Naive thymus-derived CD4-positive, alpha-beta T cell (primary cell): ENCODE measurements around the gene OR51F2. TPM values are rescaled to one million over a fixed set of nuclear protein-coding genes. Genes with fewer than 3 reads are reported as not detected.
"Not testable (repeated sequence)": the region's sequence is repeated elsewhere in the genome, so short reads cannot be mapped to it uniquely, and the experiment has no call there.

ENCODE experiments used
- ATAC-seq: fragments of 150-1000 bp; cut with Tn5 transposase; 2 replicates; pipeline ENCODE4 v1.10.0; 2021; ENCODE audit warnings: mild to moderate bottlenecking, moderate library complexity
- CTCF ChIA-PET: fragments of 350-600 bp; sonication (Branson Sonifier 250); formaldehyde crosslinking; loops from one replicate; lab custom pipeline; 2021; ENCODE audit warnings: antibody characterized with exemption; lab: Charles Lee
- POLR2A ChIA-PET: fragments of 350-600 bp; sonication (Branson Sonifier 250); formaldehyde crosslinking; loops from one replicate; lab custom pipeline; 2021; ENCODE audit warnings: antibody characterized with exemption, inconsistent platforms; lab: Charles Lee
- DNase-seq, 9 donors: peaks; one replicate each; pipeline versions ENCODE4 v3.0.0 to v3.0.0-alpha.2; 2020 to 2022; ENCODE audit warnings: mixed read lengths in 1 of 9
- H3K27ac ChIP-seq: one replicate; pipeline ENCODE4 v1.7.0; 2013; ENCODE audit warnings: mild to moderate bottlenecking, low read depth, low read length, moderate library complexity
- H3K27me3 ChIP-seq, 2 donors: one replicate each; pipeline ENCODE4 v1.7.0; 2013; ENCODE audit warnings: low read length in 2 of 2, mild to moderate bottlenecking in 2 of 2, moderate library complexity in 2 of 2; ENCODE audit not compliant: control insufficient read depth in 2 of 2, insufficient read depth in 2 of 2
- H3K36me3 ChIP-seq, 3 experiments: 1 replicate in 2 of 3; 2 replicates in 1 of 3; pipeline ENCODE4 v1.7.0; 2013; ENCODE audit warnings: low read length in 3 of 3, mild to moderate bottlenecking in 3 of 3, moderate library complexity in 1 of 3; ENCODE audit not compliant: insufficient read depth in 3 of 3, control insufficient read depth in 2 of 3
- H3K4me1 ChIP-seq, 2 donors: one replicate each; pipeline ENCODE4 v1.7.0; 2013; ENCODE audit warnings: low read length in 2 of 2, mild to moderate bottlenecking in 2 of 2, moderate library complexity in 1 of 2; ENCODE audit not compliant: control insufficient read depth in 2 of 2, insufficient read depth in 2 of 2
- H3K4me3 ChIP-seq: 2 replicates; pipeline ENCODE4 v1.7.0; 2013; ENCODE audit warnings: mild to moderate bottlenecking, low read length
- H3K9me3 ChIP-seq, 3 experiments: 1 replicate in 2 of 3; 2 replicates in 1 of 3; pipeline ENCODE4 v1.7.0; 2013; ENCODE audit warnings: low read length in 3 of 3; ENCODE audit not compliant: control insufficient read depth in 2 of 3
- H3K27ac Mint-ChIP-seq, 9 donors: one replicate each; pipeline ENCODE4 v1.8.0; 2020 to 2022; ENCODE audit warnings: mixed read lengths in 9 of 9, mild to moderate bottlenecking in 8 of 9, moderate library complexity in 5 of 9, inconsistent platforms in 2 of 9
- H3K27me3 Mint-ChIP-seq, 5 donors: one replicate each; pipeline ENCODE4 v1.8.0; 2021 to 2022; ENCODE audit warnings: mixed read lengths in 5 of 5, mild to moderate bottlenecking in 1 of 5
- H3K36me3 Mint-ChIP-seq, 5 donors: one replicate each; pipeline ENCODE4 v1.8.0; 2020 to 2022; ENCODE audit warnings: mixed read lengths in 5 of 5, mild to moderate bottlenecking in 3 of 5, inconsistent platforms in 1 of 5
- H3K4me1 Mint-ChIP-seq, 7 donors: one replicate each; pipeline ENCODE4 v1.8.0; 2020 to 2022; ENCODE audit warnings: mixed read lengths in 7 of 7, mild to moderate bottlenecking in 3 of 7, inconsistent platforms in 1 of 7
- H3K4me3 Mint-ChIP-seq, 10 donors: one replicate each; pipeline ENCODE4 v1.8.0; 2020 to 2022; ENCODE audit warnings: mild to moderate bottlenecking in 10 of 10, mixed read lengths in 10 of 10, moderate library complexity in 6 of 10, inconsistent platforms in 2 of 10
- H3K9me3 Mint-ChIP-seq, 11 donors: one replicate each; pipeline ENCODE4 v1.8.0; 2020 to 2022; ENCODE audit warnings: mixed read lengths in 11 of 11, mild to moderate bottlenecking in 4 of 11, inconsistent platforms in 1 of 11, moderate library complexity in 1 of 11
- intact Hi-C, 2 donors: fragments of 100-400 bp; cut with micrococcal nuclease; formaldehyde crosslinking; loops; one replicate each; pipeline ENCODE4 v1.15.1; 2023
- polyA plus RNA-seq, 2 donors: library from polyadenylated mRNA; unstranded; fragments of 300-500 nt; fragmentation: Illumina TruSeq; gene quantifications; one replicate each; pipeline ENCODE4 v1.2.3, GENCODE V29; 2021
- total RNA-seq, 6 experiments: library from RNA in 5 of 6; stranded (reverse) in 5 of 6; gene quantifications; 1 replicate in 5 of 6; 2 replicates in 1 of 6; pipeline ENCODE4 v1.2.3 and lab custom pipeline; 2021 to 2026

The OR51F2 gene
- total and polyA plus RNA-seq, 7 experiments from 2014 or later: not detected

GRCh38 chr11:4848908-4849532 is 27.9 kb downstream of the OR51F2 start, which contains the start of gene OR51S1:
TSS of gene OR51S1 (minus strand) at chr11:4849208. CDS start at chr11:4849208, 0 bp downstream.
- no peak within 1 kb of the TSS for H3K4me3 ChIP-seq
- Mint-ChIP-seq H3K4me1 (no peaks in the 10 kb centered on the region), H3K27me3 (peaks cover 0 to 17% (median 14%) of the 10 kb centered on the region in 5 donors), H3K36me3 (no peaks in the 10 kb centered on the region), H3K9me3 (peaks cover 0 to 5% (median 0%) of the 10 kb centered on the region in 11 donors), H3K4me3 (no peak within 1 kb of the TSS), H3K27ac (no peak within 1 kb of the TSS)
- ATAC-seq (no peak), DNase-seq (no peak)
- no peaks in the 10 kb centered on the region for H3K9me3 ChIP-seq
- no peak within 1 kb of the TSS for H3K27ac ChIP-seq
- no peaks in the 10 kb centered on the region for H3K27me3 ChIP-seq
- intact Hi-C loops: no loop called here
- no peaks in the 10 kb centered on the region for H3K36me3 ChIP-seq
- ChIA-PET CTCF (no interaction called here), POLR2A (no interaction called here)
- no peaks in the 10 kb centered on the region for H3K4me1 ChIP-seq

- Histone ChIP-seq H3K36me3 (no peaks in the 10 kb centered on the region), H3K9me3 (no peaks in the 10 kb centered on the region), H3K27ac (no peak overlapping the region), H3K27me3 (no peaks in the 10 kb centered on the region), H3K4me1 (no peaks in the 10 kb centered on the region), H3K4me3 (no peak overlapping the region)
- Mint-ChIP-seq H3K4me1 (no peaks in the 10 kb centered on the region), H3K4me3 (no peak overlapping the region), H3K27ac (no peak overlapping the region), H3K36me3 (no peaks in the 10 kb centered on the region), H3K9me3 (peaks cover 0 to 5% (median 0%) of the 10 kb centered on the region in 11 donors), H3K27me3 (peaks cover 0 to 17% (median 13%) of the 10 kb centered on the region in 5 donors)
- ATAC-seq (no peak), DNase-seq (no peak)
- ChIA-PET CTCF (no interaction called here), POLR2A (no interaction called here)
- intact Hi-C loops: no loop called here
Observed at GRCh38 chr11:4851033-4851432, 29.9 kb downstream of the OR51F2 start.

- H3K36me3 Mint-ChIP-seq, H3K27ac Mint-ChIP-seq, DNase-seq, H3K27me3 Mint-ChIP-seq, H3K4me1 Mint-ChIP-seq, intact Hi-C loops, H3K27me3 ChIP-seq, H3K36me3 ChIP-seq, ATAC-seq, H3K4me3 Mint-ChIP-seq, POLR2A ChIA-PET, H3K4me1 ChIP-seq, H3K27ac ChIP-seq, CTCF ChIA-PET, H3K9me3 Mint-ChIP-seq, H3K9me3 ChIP-seq, H3K4me3 ChIP-seq: not testable (repeated sequence)
Observed at GRCh38 chr11:4854286-4854685, 33.2 kb downstream of the OR51F2 start.

GRCh38 chr11:4862447-4863236 is 41.5 kb downstream of the OR51F2 start:
- intact Hi-C loops: no loop called here

GRCh38 chr11:4863876-4864275 is 42.8 kb downstream of the OR51F2 start:
- no peaks in the 10 kb centered on the region for H3K36me3 Mint-ChIP-seq
- POLR2A ChIA-PET: no interaction called here
- CTCF ChIA-PET: no interaction called here

More at GRCh38 chr11:4862447-4863236, 41.5 kb downstream of the OR51F2 start:
- Mint-ChIP-seq H3K4me1 (no peaks in the 10 kb centered on the region), H3K36me3 (no peaks in the 10 kb centered on the region), H3K9me3 (peaks cover 0 to 7% (median 0%) of the 10 kb centered on the region in 11 donors), H3K27ac (no peak overlapping the region), H3K4me3 (no peak overlapping the region), H3K27me3 (peaks cover 0 to 6% (median 3%) of the 10 kb centered on the region in 5 donors)
- DNase-seq (no peak), ATAC-seq (no peak)
- Histone ChIP-seq H3K36me3 (no peaks in the 10 kb centered on the region), H3K27me3 (no peaks in the 10 kb centered on the region), H3K4me3 (no peak overlapping the region), H3K27ac (no peak overlapping the region), H3K9me3 (no peaks in the 10 kb centered on the region), H3K4me1 (no peaks in the 10 kb centered on the region)
- ChIA-PET POLR2A (no interaction called here), CTCF (no interaction called here)

GRCh38 chr11:4865855-4866254 is 44.7 kb downstream of the OR51F2 start:
- no peaks in the 10 kb centered on the region for H3K9me3 ChIP-seq
- Mint-ChIP-seq H3K9me3 (peaks cover 0 to 6% (median 2%) of the 10 kb centered on the region in 11 donors), H3K4me1 (no peaks in the 10 kb centered on the region), H3K27ac (no peak overlapping the region), H3K27me3 (peaks cover 0 to 4% (median 0%) of the 10 kb centered on the region in 5 donors), H3K4me3 (no peak overlapping the region), H3K36me3 (no peaks in the 10 kb centered on the region)
- ChIA-PET POLR2A (no interaction called here), CTCF (no interaction called here)
- H3K27me3 ChIP-seq: no peaks in the 10 kb centered on the region
- DNase-seq: no peak
- no peak overlapping the region for H3K4me3 ChIP-seq
- no peak for ATAC-seq
- H3K27ac ChIP-seq: no peak overlapping the region
- no peaks in the 10 kb centered on the region for H3K36me3 ChIP-seq
- H3K4me1 ChIP-seq: no peaks in the 10 kb centered on the region
- intact Hi-C loops: no loop called here

More at GRCh38 chr11:4863876-4864275, 42.8 kb downstream of the OR51F2 start:
- Mint-ChIP-seq H3K9me3 (peaks cover 0 to 7% (median 0%) of the 10 kb centered on the region in 11 donors), H3K4me3 (no peak overlapping the region), H3K4me1 (no peaks in the 10 kb centered on the region), H3K27ac (no peak overlapping the region), H3K27me3 (peaks cover 0 to 6% (median 3%) of the 10 kb centered on the region in 5 donors)
- ATAC-seq: no peak
- Histone ChIP-seq H3K4me3 (no peak overlapping the region), H3K9me3 (no peaks in the 10 kb centered on the region), H3K4me1 (no peaks in the 10 kb centered on the region), H3K36me3 (no peaks in the 10 kb centered on the region), H3K27ac (no peak overlapping the region), H3K27me3 (no peaks in the 10 kb centered on the region)
- intact Hi-C loops: no loop called here
- no peak for DNase-seq
